T-helper 17 cell (primary cell): ENCODE data around the gene TPSD1. TPM values are rescaled to one million over a fixed set of nuclear protein-coding genes. Genes with fewer than 3 reads are reported as not detected.
"Not testable (repeated sequence)": the region's sequence is repeated elsewhere in the genome, so short reads cannot be mapped to it uniquely, and the experiment has no call there.

Source experiments
- ATAC-seq: fragments of 150-1000 bp; cut with Tn5 transposase; 2 replicates; pipeline ENCODE4 v1.10.0; 2021; ENCODE audit warnings: mild to moderate bottlenecking, moderate library complexity
- DNase-seq, 3 donors: peaks; one replicate each; pipeline versions ENCODE4 v3.0.0 to v3.0.0-alpha.2; 2020 to 2021
- H3K9me3 ChIP-seq: one replicate; pipeline ENCODE4 v1.7.0; 2013; ENCODE audit warnings: low read length, mild to moderate bottlenecking; ENCODE audit not compliant: control insufficient read depth, poor library complexity, severe bottlenecking
- H3K27ac Mint-ChIP-seq: one replicate; pipeline ENCODE4 v1.8.0; 2022; ENCODE audit warnings: mild to moderate bottlenecking, moderate library complexity, mixed read lengths
- H3K27me3 Mint-ChIP-seq: one replicate; pipeline ENCODE4 v1.8.0; 2022; ENCODE audit warnings: mixed read lengths
- H3K36me3 Mint-ChIP-seq: one replicate; pipeline ENCODE4 v1.8.0; 2022; ENCODE audit warnings: low read depth, mixed read lengths
- H3K4me1 Mint-ChIP-seq: one replicate; pipeline ENCODE4 v1.8.0; 2022; ENCODE audit warnings: mild to moderate bottlenecking, mixed read lengths
- H3K4me3 Mint-ChIP-seq: one replicate; pipeline ENCODE4 v1.8.0; 2022; ENCODE audit warnings: mild to moderate bottlenecking, moderate library complexity, mixed read lengths
- total RNA-seq, 4 donors: library from RNA in 2 of 4; stranded (reverse) in 2 of 4; gene quantifications; one replicate each; pipeline ENCODE4 v1.2.3 and lab custom pipeline; 2022 to 2026

The TPSD1 gene
- total RNA-seq, 2 donors from 2014 or later, result not detected

DNA sequence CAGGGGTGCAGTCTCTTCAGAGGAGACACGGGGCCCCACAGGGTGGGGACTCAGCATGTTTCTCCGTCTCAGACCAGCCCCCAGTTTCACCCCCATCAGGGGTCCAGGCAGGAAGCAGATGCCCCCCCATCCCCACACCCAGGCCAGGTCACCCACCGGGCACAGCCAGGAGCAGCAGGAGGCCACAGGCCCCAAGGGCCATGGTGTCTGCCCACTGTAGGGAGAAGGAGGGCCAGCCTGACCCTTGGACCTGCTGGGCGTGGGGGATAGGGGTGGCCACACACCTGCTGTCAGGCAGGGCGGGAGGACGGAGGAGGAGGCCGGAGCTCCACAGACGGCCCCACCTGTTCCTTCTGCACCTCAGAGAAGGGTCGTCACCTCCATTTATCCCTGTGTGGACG is 30.8 kb upstream of the TPSD1 start, which contains the start of gene TPSG1:
Gene TPSG1 (minus strand): TSS at position 218 of the 401 bp plus-strand sequence. CDS start 16 bp downstream, at position 202.
- Mint-ChIP-seq H3K27me3 (no peaks in the 10 kb centered on the region), H3K27ac (no peak within 1 kb of the TSS), H3K36me3 (no peaks in the 10 kb centered on the region), H3K4me3 (no peak within 1 kb of the TSS), H3K4me1 (no peaks in the 10 kb centered on the region)
- no peaks in the 10 kb centered on the region for H3K9me3 ChIP-seq
- ATAC-seq (no peak), DNase-seq (no peak)

DNA sequence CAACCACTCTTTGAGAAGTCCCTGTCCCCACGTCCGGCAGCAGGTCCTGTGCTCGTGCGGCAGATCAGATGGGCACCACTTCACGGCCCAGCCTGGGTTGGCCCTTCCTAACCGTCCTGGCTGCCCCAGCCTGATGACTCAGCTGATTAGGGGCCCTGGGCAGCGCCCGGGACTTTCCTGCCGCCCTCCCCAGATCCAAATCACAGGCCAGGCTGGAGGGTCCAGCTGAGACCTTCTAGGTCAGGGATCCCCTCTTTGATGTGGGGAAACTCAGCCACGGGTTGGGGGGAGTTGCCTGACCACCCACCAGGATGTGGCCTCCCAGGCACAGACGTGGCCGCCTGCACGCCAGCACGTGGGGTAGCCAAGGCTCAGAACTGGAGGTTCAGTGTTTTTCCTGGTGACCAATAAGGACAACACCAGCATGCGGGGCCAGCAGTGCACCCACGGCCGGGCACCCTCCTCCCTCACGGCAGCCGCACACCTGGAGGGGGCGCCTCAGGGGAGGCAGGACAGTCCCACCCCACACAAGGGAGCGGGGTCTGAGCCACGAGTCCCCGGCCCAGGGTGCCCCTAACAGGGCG is 30.0 kb upstream of the TPSD1 start:
- H3K4me1 Mint-ChIP-seq, H3K27me3 Mint-ChIP-seq, DNase-seq: not testable (repeated sequence)

DNA sequence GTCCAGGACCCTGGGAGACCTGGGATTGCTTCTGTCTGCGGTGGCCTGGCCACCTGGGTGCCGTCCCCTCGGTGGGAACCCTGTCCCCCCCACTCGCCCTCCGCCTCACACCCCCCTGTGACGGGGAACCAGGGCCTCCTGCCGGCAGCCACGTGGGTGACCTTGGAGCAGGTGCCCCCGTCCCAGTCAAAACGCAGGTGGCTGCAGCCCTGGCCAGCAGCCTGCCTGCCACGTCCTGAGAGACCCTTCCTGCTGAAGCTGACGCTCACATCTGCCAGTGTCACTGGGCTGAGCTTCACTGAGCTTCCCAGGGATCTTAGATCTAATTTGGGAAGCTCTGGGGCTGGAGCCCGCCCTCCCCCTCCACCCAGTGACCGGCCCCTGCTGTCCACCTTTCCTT is 29.2 kb upstream of the TPSD1 start:
- H3K4me3 Mint-ChIP-seq, H3K4me1 Mint-ChIP-seq, H3K27me3 Mint-ChIP-seq, H3K36me3 Mint-ChIP-seq, H3K27ac Mint-ChIP-seq, H3K9me3 ChIP-seq, ATAC-seq, DNase-seq: not testable (repeated sequence)

More for the DNA sequence above, 30.0 kb upstream of the TPSD1 start:
- ATAC-seq, H3K27ac Mint-ChIP-seq, H3K9me3 ChIP-seq, H3K36me3 Mint-ChIP-seq, H3K4me3 Mint-ChIP-seq: not testable (repeated sequence)

DNA sequence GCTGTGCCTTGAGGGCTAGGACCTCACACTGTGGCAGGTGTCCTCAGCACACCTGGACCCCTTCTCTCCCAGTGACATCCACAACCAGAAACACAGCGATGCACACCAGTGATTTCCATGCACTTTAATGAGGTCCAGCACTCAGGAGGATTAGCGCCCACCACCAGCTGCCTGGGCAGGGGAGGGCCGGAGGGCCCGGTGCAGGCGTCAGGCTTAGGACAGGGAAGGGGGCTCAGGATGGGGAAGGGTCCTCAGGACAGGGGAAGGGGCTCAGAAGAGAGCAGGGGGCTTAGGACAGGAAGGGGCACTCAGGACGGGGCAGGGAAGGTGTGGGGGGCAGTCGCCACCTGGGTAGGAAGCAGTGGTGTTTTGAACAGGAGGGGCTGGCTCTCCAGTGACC is 27.6 kb upstream of the TPSD1 start:
- not testable (repeated sequence) for H3K27ac Mint-ChIP-seq, H3K27me3 Mint-ChIP-seq, DNase-seq, H3K4me3 Mint-ChIP-seq, H3K4me1 Mint-ChIP-seq, ATAC-seq, H3K36me3 Mint-ChIP-seq, H3K9me3 ChIP-seq

DNA sequence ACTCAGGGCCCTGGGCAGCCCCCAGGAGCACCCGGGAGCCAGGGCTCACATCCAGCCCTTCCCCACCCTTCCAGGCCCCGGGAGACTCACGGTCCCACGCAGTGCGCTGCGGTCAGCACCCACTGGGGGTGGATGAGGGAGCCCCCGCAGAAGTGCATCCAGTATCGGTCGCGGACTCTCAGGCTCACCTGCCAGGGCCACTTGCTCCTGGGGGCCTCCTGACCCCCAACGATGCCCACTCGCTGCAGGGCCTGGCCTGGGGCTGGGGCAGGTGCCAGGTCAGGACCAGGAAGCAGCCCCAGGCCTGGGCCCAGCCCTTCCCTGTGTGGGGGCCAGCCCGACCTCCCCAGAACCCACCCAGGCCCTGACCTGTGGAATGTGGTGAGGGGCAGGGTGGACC is 26.4 kb upstream of the TPSD1 start:
- not testable (repeated sequence) for H3K27me3 Mint-ChIP-seq, H3K4me1 Mint-ChIP-seq, H3K4me3 Mint-ChIP-seq, H3K36me3 Mint-ChIP-seq, H3K27ac Mint-ChIP-seq, ATAC-seq, DNase-seq, H3K9me3 ChIP-seq

DNA sequence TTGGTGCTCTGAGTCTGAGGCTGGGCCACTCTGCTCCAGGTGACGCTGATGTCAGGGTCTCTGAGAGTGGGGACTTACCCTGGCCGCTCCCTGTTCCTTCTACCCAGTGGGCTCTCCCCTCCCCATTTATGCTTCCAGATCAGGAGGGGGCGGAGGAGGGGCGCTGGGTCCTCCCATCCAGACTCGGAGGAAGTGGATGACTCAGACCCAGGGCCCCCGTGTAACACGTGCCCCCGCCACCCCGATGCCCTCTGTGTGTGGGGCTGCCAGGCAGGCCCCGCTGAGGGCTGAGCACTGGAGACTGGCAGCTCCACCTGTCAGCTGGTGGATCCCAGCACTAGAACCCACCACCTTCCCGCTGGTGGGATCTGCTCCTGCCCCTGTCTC is 25.8 kb upstream of the TPSD1 start, which contains the start of gene TPSB2:
Gene TPSB2 (minus strand): TSS at position 101 of the 387 bp plus-strand sequence. CDS start 233 bp downstream, outside the sequence.
- not testable (repeated sequence) for H3K27ac Mint-ChIP-seq, H3K4me1 Mint-ChIP-seq, DNase-seq, H3K27me3 Mint-ChIP-seq, H3K9me3 ChIP-seq, H3K36me3 Mint-ChIP-seq, H3K4me3 Mint-ChIP-seq, ATAC-seq

DNA sequence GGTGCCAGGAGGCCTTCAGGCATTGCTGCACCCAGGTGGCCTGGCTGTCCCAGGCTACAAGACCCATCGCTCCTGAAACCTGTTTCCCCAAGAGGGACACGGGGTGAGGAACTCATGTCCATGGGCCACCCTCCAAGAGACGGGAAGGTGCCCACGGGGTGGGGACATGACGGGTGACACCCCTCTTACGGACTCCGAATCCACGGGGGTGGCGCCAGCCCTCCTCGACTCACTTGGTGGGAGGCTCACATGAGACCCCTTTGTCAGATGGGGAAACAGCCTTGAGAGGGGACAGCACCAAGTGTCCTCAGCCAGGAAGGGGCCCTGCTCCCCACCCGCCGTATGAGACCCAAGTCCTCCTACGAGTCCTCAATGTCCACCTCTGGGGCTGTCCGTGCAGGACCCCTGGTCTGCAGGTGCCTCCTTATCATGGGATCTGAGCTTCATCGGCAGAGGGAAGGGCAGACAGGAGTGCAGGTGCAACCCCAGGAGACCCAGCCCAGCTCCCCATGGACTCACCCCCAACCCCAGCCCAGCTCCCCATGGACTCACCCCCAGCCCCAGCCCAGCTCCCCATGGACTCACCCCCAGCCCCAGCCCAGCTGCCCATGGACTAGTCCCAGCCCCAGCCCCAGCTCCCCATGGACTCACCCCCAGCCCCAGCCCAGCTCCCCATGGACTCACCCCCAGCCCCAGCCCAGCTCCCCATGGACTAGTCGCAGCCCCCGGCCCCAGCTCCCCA is 25.2 kb upstream of the TPSD1 start:
- H3K4me1 Mint-ChIP-seq, H3K27me3 Mint-ChIP-seq, ATAC-seq, H3K27ac Mint-ChIP-seq, H3K9me3 ChIP-seq, DNase-seq, H3K36me3 Mint-ChIP-seq, H3K4me3 Mint-ChIP-seq: not testable (repeated sequence)

DNA sequence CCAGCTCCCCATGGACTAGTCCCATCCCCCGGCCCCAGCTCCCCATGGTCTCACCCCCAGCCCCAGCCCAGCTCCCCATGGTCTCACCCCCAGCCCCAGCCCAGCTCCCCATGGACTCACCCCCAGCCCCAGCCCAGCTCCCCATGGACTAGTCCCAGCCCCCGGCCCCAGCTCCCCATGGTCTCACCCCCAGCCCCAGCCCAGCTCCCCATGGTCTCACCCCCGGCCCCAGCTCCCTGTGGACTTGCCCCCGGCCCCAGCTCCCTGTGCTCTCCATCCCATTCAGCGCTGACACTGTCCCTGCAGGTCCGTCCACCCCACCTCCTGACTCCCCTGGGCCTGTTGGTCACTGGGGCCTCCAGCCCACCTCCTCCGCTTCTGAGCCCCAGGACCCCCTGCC is 24.6 kb upstream of the TPSD1 start:
- not testable (repeated sequence) for H3K27me3 Mint-ChIP-seq, H3K9me3 ChIP-seq, DNase-seq, H3K27ac Mint-ChIP-seq, H3K4me3 Mint-ChIP-seq, H3K36me3 Mint-ChIP-seq, ATAC-seq, H3K4me1 Mint-ChIP-seq

DNA sequence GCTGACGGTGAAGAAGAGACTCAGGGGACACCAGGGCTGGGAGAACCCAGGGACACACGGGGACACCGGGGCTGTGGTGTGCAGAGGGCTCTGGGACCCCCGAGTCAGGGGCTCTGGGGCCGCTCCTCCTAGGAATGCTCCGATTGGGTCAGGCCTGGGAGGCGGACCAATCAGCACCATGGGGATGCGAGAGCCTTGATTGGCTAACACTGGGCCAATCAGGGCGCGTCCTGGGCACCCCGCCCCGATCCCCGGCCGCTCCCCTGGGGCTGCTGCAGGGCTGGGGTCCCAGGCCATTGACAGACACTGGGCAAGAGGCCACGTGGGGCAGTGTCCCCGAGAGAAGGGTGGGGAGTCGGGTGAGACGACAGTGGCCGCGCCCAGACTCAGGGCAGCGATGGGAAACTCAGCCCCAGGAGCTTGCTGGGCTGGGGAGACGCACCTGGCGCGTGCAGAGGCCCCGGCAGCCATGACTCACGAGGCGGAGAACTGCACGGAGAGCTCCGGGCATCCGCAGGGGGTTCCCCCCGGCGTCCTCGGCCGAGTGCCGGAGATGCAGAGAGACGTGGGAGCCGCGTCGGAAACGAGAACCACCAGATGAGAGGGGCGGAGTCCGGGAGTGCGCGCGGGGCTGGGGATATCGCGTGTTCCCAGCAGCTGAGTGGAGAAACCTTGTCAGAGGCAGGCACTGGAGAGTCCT is 23.7 kb upstream of the TPSD1 start:
- H3K4me3 Mint-ChIP-seq, DNase-seq, H3K9me3 ChIP-seq, H3K4me1 Mint-ChIP-seq, H3K36me3 Mint-ChIP-seq, H3K27ac Mint-ChIP-seq, H3K27me3 Mint-ChIP-seq: not testable (repeated sequence)
- ATAC-seq, result peak; percentile 24

DNA sequence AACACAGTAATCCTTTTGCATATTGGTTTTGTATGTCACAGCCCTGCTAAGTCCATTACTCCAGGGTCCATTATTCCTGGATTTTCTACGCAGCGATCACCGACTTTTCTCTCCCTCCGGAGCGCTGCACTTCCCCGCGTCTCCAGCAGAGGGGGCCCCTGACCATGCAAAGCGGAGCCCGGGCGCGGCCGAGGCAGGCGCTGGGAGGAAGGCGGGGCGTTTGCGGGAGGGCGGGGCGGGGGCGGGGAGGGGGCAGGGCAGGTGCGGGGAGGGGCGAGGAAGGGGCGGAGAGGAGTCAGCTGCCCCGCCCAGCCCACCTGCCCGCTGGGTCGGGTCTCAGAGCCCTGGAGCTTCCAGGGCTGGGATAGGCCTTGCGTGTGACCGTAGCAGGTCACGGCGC is 19.2 kb upstream of the TPSD1 start:
- ATAC-seq, result peak; percentile 92
- not testable (repeated sequence) for H3K27me3 Mint-ChIP-seq, H3K9me3 ChIP-seq, H3K4me3 Mint-ChIP-seq, DNase-seq, H3K36me3 Mint-ChIP-seq, H3K27ac Mint-ChIP-seq, H3K4me1 Mint-ChIP-seq

DNA sequence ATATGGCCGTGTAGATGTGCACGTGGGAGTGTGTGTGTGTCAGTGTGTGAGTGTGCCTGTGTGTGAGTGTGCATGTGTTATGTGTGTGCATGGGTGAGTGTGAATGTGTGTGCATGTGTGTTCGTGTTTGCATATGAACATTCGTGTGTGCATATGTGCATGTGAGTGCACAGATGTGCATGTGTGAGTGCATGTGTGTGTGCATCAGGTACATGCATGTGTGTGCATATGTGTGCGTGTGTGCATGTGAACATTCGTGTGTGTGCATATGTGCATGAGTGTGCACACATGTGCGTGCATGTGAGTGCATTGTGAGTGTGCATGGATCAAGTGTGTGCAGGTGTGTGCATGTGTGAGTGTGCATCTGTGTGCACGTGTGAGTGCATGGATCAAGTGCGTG is 17.9 kb upstream of the TPSD1 start:
- ATAC-seq (no peak), DNase-seq (no peak)
- H3K27ac Mint-ChIP-seq, result no peak overlapping the region
- no peaks in the 10 kb centered on the region for H3K36me3 Mint-ChIP-seq
- H3K9me3 ChIP-seq, result no peaks in the 10 kb centered on the region
- no peaks in the 10 kb centered on the region for H3K27me3 Mint-ChIP-seq
- no peak overlapping the region for H3K4me3 Mint-ChIP-seq
- peaks cover 2% of the 10 kb centered on the region for H3K4me1 Mint-ChIP-seq

DNA sequence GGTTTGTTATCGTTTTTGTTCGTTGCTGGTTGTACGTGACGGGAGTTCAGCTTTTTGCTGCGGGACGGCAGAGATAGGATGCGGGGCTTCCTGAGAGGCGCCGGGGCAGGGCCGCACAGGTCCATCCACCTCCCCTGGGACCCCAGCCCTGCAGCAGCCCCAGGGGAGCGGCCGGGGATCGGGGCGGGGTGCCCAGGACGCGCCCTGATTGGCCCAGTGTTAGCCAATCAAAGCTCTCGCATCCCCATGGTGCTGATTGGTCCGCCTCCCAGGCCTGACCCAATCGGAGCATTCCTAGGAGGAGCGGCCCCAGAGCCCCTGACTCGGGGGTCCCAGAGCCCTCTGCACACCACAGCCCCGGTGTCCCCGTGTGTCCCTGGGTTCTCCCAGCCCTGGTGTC is 17.0 kb upstream of the TPSD1 start:
- H3K9me3 ChIP-seq, H3K27me3 Mint-ChIP-seq, H3K4me1 Mint-ChIP-seq, DNase-seq, H3K36me3 Mint-ChIP-seq, ATAC-seq, H3K27ac Mint-ChIP-seq, H3K4me3 Mint-ChIP-seq: not testable (repeated sequence)

DNA sequence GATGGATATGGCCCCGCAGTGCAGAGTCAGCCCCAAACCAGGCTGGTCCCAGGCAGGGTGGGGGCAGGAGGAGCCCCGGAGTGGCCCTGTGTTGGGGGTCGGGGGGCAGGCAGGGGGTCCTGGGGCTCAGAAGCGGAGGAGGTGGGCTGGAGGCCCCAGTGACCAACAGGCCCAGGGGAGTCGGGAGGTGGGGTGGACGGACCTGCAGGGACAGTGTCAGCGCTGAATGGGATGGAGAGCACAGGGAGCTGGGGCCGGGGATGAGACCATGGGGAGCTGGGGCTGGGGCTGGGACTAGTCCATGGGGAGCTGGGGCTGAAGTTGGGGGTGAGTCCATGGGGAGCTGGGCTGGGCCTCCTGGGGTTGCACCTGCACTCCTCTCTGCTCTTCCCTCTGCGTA is 16.3 kb upstream of the TPSD1 start:
- DNase-seq, H3K27ac Mint-ChIP-seq, H3K27me3 Mint-ChIP-seq, H3K4me1 Mint-ChIP-seq, H3K4me3 Mint-ChIP-seq, H3K9me3 ChIP-seq, ATAC-seq, H3K36me3 Mint-ChIP-seq: not testable (repeated sequence)
